ENCODE measurements around the gene C1orf50.
A peak's percentile ranks its signal among the peaks of the same experiment; 100 is the strongest.
"Not testable (repeated sequence)": the region's sequence is repeated elsewhere in the genome, so short reads cannot be mapped to it uniquely, and the experiment has no call there.

Gene C1orf50

GRCh38 chr1:42766741-42767509 lies at the start of gene C1orf50, which contains the start of gene P3H1:
Gene C1orf50 (plus strand): TSS chr1:42767249. CDS start chr1:42767312, 63 bp downstream.
Gene P3H1 (minus strand): TSS chr1:42767028. CDS start chr1:42766971, 57 bp downstream.
- Histone ChIP-seq H3K4me1 (peaks cover 0 to 48% (median 18%) of the 10 kb centered on the region in 4 donors), H3K27me3 (no peaks in the 10 kb centered on the region), H3K27ac (peak within 1 kb of the TSS; percentile 89 to 94), H3K4me3 (peak within 1 kb of the TSS; percentile 86 to 98), H3K36me3 (peaks cover 0 to 5% (median 5%) of the 10 kb centered on the region in 3 donors), H3K9me3 (no peaks in the 10 kb centered on the region)
- TF ChIP-seq CTCF (IDR thresholded peaks at IDR 0.05), result no peak
- intact Hi-C loops (cut with DNase I; ENCODE audit: low total_unique reads), result loop anchor here (5.0 kb wide), 1 partner anchor 50 kb away; the partner anchor contains the start of genes ERMAP and SVBP
- peak; percentile 100 for DNase-seq

GRCh38 chr1:42720868-42721267 lies 46.2 kb upstream of the C1orf50 start:
- H3K9me3 ChIP-seq, result no peaks in the 10 kb centered on the region
- no peak overlapping the region for H3K27ac ChIP-seq
- no peaks in the 10 kb centered on the region for H3K27me3 ChIP-seq
- intact Hi-C loops (cut with DNase I; ENCODE audit: low total_unique reads), result no loop called here
- DNase-seq, result no peak
- H3K4me1 ChIP-seq, result no peaks in the 10 kb centered on the region
- H3K36me3 ChIP-seq, result peaks cover 0 to 11% (median 0%) of the 10 kb centered on the region in 3 donors
- no peak overlapping the region for H3K4me3 ChIP-seq
- TF ChIP-seq CTCF (IDR thresholded peaks at IDR 0.05), result no peak

GRCh38 chr1:42721926-42722325 lies 45.1 kb upstream of the C1orf50 start:
- no peak for TF ChIP-seq CTCF (IDR thresholded peaks at IDR 0.05)
- DNase-seq, result no peak
- Histone ChIP-seq H3K27ac (no peak overlapping the region), H3K9me3 (no peaks in the 10 kb centered on the region), H3K36me3 (peaks cover 0 to 10% (median 0%) of the 10 kb centered on the region in 3 donors), H3K4me3 (no peak overlapping the region), H3K4me1 (no peaks in the 10 kb centered on the region), H3K27me3 (no peaks in the 10 kb centered on the region)
- intact Hi-C loops (cut with DNase I; ENCODE audit: low total_unique reads), result no loop called here

- H3K4me3 ChIP-seq; H3K27me3 ChIP-seq; intact Hi-C loops (cut with DNase I; ENCODE audit: low total_unique reads); H3K9me3 ChIP-seq; DNase-seq; H3K27ac ChIP-seq; H3K36me3 ChIP-seq; H3K4me1 ChIP-seq: not testable (repeated sequence)
Measured at GRCh38 chr1:42722403-42722802, 44.6 kb upstream of the C1orf50 start.

- no peaks in the 10 kb centered on the region for H3K27me3 ChIP-seq
- no peaks in the 10 kb centered on the region for H3K9me3 ChIP-seq
- no peaks in the 10 kb centered on the region for H3K36me3 ChIP-seq
- no peak overlapping the region for H3K27ac ChIP-seq
- intact Hi-C loops (cut with DNase I; ENCODE audit: low total_unique reads), result no loop called here
- no peak for TF ChIP-seq CTCF (IDR thresholded peaks at IDR 0.05)
- no peak overlapping the region for H3K4me3 ChIP-seq
- no peak for DNase-seq
- H3K4me1 ChIP-seq, result no peaks in the 10 kb centered on the region
Measured at GRCh38 chr1:42723511-42723910, 43.5 kb upstream of the C1orf50 start.

GRCh38 chr1:42725820-42726219 lies 41.2 kb upstream of the C1orf50 start:
- H3K27me3 ChIP-seq; DNase-seq; H3K27ac ChIP-seq; H3K4me3 ChIP-seq; H3K9me3 ChIP-seq; H3K4me1 ChIP-seq; H3K36me3 ChIP-seq; intact Hi-C loops (cut with DNase I; ENCODE audit: low total_unique reads): not testable (repeated sequence)

Measured in tibial artery (tissue), 4 donors.